Activated CD8-positive, alpha-beta T cell treated with anti-CD3 and anti-CD28 coated beads, Interleukin-2, amount 10 ng/mL, durations not matched to agents 7 days and 5 days (primary cell): ENCODE data around the gene CIB4. TPM values are rescaled to one million over a fixed set of nuclear protein-coding genes. Genes with fewer than 3 reads are reported as not detected.
"Not testable (repeated sequence)": the region's sequence is repeated elsewhere in the genome, so short reads cannot be mapped to it uniquely, and the experiment has no call there.

Source experiments
- ATAC-seq: fragments of 150-1000 bp; cut with Tn5 transposase; one replicate; pipeline ENCODE4 v1.10.0; 2021; ENCODE audit warnings: moderate library complexity
- CTCF ChIA-PET: fragments of 350-600 bp; sonication (Branson Sonifier 250); formaldehyde crosslinking; loops from one replicate; lab custom pipeline; 2021; ENCODE audit warnings: antibody characterized with exemption; lab: Charles Lee
- POLR2A ChIA-PET: fragments of 350-600 bp; sonication (Branson Sonifier 250); formaldehyde crosslinking; loops from one replicate; lab custom pipeline; 2021; ENCODE audit warnings: antibody characterized with exemption; lab: Charles Lee
- DNase-seq: peaks from one replicate; pipeline ENCODE4 v3.0.0-alpha.2; 2020
- H3K27ac Mint-ChIP-seq: one replicate; pipeline ENCODE4 v1.8.0; 2021; ENCODE audit warnings: mild to moderate bottlenecking, mixed read lengths
- H3K27me3 Mint-ChIP-seq: one replicate; pipeline ENCODE4 v1.8.0; 2021; ENCODE audit warnings: low read depth, mixed read lengths
- H3K36me3 Mint-ChIP-seq: one replicate; pipeline ENCODE4 v1.8.0; 2021; ENCODE audit warnings: low read depth, mixed read lengths
- H3K4me1 Mint-ChIP-seq: one replicate; pipeline ENCODE4 v1.8.0; 2021; ENCODE audit warnings: low read depth, mixed read lengths
- H3K4me3 Mint-ChIP-seq: one replicate; pipeline ENCODE4 v1.8.0; 2021; ENCODE audit warnings: mild to moderate bottlenecking, mixed read lengths
- H3K9me3 Mint-ChIP-seq: one replicate; pipeline ENCODE4 v1.8.0; 2022; ENCODE audit warnings: mixed read lengths; ENCODE audit not compliant: insufficient read depth
- total RNA-seq, 2 experiments: library from RNA; stranded (reverse); gene quantifications; one replicate each; pipeline ENCODE4 v1.2.3, GENCODE V29; 2021

The CIB4 gene
- total RNA-seq, 2 experiments from 2014 or later, result not detected

- DNase-seq (no peak), ATAC-seq (no peak)
- Mint-ChIP-seq H3K9me3 (no peaks in the 10 kb centered on the region), H3K4me3 (no peak overlapping the region), H3K27ac (no peak overlapping the region), H3K36me3 (no peaks in the 10 kb centered on the region), H3K27me3 (peaks cover 23% of the 10 kb centered on the region), H3K4me1 (peaks cover 5% of the 10 kb centered on the region)
- POLR2A ChIA-PET, result no interaction called here
- CTCF ChIA-PET, result no interaction called here
Measured at GRCh38 chr2:26674002-26674751, 33.0 kb upstream of the CIB4 start.

DNA sequence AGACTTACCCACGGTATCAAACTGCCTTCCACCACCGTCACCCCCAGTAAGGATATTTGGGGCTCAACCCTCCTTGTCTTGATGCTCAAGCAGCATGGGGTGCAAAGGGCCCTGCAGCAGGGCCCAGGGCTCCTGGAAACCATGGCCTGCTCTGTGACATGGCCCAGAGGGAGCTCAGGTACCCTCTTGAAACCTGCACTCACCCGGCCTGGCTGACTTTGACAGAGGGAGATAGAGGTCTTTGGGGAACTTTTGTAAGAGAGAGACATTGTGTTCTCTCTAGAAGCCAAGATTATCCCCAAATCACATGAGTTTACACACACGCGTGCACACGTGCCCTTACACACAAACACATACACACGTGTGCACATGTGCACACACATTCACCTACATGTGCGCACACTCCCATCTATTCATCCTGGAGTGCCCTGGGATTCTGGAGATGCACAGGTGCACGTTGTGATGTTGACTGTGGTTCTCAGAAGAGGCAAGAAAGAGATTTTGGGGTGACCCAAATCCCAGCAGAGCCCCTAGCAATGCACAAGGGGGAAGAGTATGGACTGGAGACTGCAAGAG is 31.7 kb upstream of the CIB4 start:
- ATAC-seq, result no peak
- Mint-ChIP-seq H3K9me3 (no peaks in the 10 kb centered on the region), H3K27me3 (peaks cover 22% of the 10 kb centered on the region), H3K27ac (no peak overlapping the region), H3K4me3 (no peak overlapping the region), H3K36me3 (no peaks in the 10 kb centered on the region), H3K4me1 (peaks cover 11% of the 10 kb centered on the region)
- DNase-seq, result no peak
- CTCF ChIA-PET, result no interaction called here
- POLR2A ChIA-PET, result no interaction called here

DNA sequence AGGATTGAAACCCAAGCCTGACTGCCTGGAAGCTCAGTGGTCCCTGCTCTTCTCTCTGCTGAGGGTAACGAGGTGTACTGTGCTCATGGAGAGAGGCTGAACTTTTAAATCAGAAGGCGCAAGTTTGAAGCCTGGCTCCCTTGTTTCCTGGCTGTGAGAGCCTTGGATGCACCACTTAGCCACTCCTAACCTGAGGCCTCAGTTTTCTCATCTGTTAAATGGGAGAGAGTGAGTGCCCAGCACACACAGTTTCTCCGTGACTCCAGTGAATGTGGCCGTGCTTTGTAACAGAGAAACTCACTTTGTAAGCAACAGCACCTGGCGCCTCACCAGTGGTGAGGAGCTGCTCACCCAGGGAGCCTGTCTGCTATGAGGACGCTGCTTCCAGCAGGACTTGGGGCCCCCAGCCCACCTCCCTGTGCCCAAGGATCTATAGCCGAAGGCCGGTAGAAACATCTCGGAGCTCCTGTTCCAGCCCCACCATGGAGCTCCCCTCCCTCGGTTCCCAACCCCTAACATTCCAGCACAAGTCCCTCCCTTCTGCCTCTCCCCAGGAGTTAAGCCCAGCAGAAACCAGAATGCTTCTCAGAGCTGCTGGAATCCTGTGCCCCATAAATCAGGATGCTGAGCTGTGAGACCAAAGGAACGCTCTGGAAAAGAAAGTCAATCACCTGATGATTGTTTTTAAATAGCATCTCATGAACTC is 31.1 kb upstream of the CIB4 start:
- Mint-ChIP-seq H3K36me3 (no peaks in the 10 kb centered on the region), H3K4me1 (peaks cover 11% of the 10 kb centered on the region), H3K9me3 (no peaks in the 10 kb centered on the region), H3K4me3 (no peak overlapping the region), H3K27ac (no peak overlapping the region), H3K27me3 (peaks cover 22% of the 10 kb centered on the region)
- CTCF ChIA-PET, result no interaction called here
- DNase-seq, result no peak
- ATAC-seq, result no peak
- POLR2A ChIA-PET, result no interaction called here

DNA sequence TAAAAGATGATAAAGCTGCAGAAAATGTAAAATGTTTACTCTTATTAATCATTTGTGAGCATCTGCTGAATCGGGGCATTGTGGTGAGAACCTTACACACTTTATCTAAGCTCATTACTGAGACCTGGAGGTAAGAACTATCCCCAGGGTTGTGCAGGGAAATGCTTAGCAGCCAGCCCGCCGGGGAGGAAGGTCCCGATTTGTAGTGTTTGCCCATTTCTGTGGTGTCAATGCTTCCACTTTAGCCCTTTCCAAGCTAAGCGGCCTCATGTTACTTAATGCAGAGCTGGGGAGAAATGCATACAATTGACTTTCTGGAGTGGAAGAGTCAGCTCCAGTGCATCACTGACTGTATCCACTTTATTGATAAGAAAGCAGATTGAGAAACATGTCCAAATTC is 30.5 kb upstream of the CIB4 start:
- Mint-ChIP-seq H3K9me3 (no peaks in the 10 kb centered on the region), H3K4me1 (peaks cover 11% of the 10 kb centered on the region), H3K4me3 (no peak overlapping the region), H3K27me3 (peaks cover 23% of the 10 kb centered on the region), H3K27ac (no peak overlapping the region), H3K36me3 (no peaks in the 10 kb centered on the region)
- no peak for DNase-seq
- ChIA-PET POLR2A (no interaction called here), CTCF (no interaction called here)
- no peak for ATAC-seq

GRCh38 chr2:26670931-26671460 is 29.8 kb upstream of the CIB4 start:
- no peaks in the 10 kb centered on the region for H3K36me3 Mint-ChIP-seq
- H3K9me3 Mint-ChIP-seq, result no peaks in the 10 kb centered on the region
- no peak for ATAC-seq
- POLR2A ChIA-PET, result no interaction called here
- H3K27ac Mint-ChIP-seq, result no peak overlapping the region
- H3K4me3 Mint-ChIP-seq, result no peak overlapping the region
- DNase-seq, result no peak
- H3K4me1 Mint-ChIP-seq, result peaks cover 11% of the 10 kb centered on the region
- H3K27me3 Mint-ChIP-seq, result peaks cover 23% of the 10 kb centered on the region
- CTCF ChIA-PET, result no interaction called here

- CTCF ChIA-PET, result no interaction called here
Measured at GRCh38 chr2:26670171-26670570, 29.0 kb upstream of the CIB4 start.

GRCh38 chr2:26668856-26669750 is 27.9 kb upstream of the CIB4 start:
- Mint-ChIP-seq H3K27me3 (peaks cover 23% of the 10 kb centered on the region), H3K36me3 (no peaks in the 10 kb centered on the region), H3K27ac (no peak overlapping the region), H3K4me3 (no peak overlapping the region), H3K9me3 (no peaks in the 10 kb centered on the region), H3K4me1 (peaks cover 11% of the 10 kb centered on the region)
- ChIA-PET POLR2A (no interaction called here), CTCF (no interaction called here)
- no peak for DNase-seq
- no peak for ATAC-seq

More at GRCh38 chr2:26670171-26670570, 29.0 kb upstream of the CIB4 start:
- peaks cover 23% of the 10 kb centered on the region for H3K27me3 Mint-ChIP-seq
- no peak overlapping the region for H3K27ac Mint-ChIP-seq
- DNase-seq (no peak), ATAC-seq (no peak)
- H3K4me1 Mint-ChIP-seq, result peaks cover 11% of the 10 kb centered on the region
- POLR2A ChIA-PET, result no interaction called here
- H3K36me3 Mint-ChIP-seq, result no peaks in the 10 kb centered on the region
- no peak overlapping the region for H3K4me3 Mint-ChIP-seq
- H3K9me3 Mint-ChIP-seq, result no peaks in the 10 kb centered on the region

- ChIA-PET CTCF (no interaction called here), POLR2A (no interaction called here)
- DNase-seq (no peak), ATAC-seq (no peak)
- Mint-ChIP-seq H3K4me1 (peaks cover 11% of the 10 kb centered on the region), H3K4me3 (no peak overlapping the region), H3K36me3 (no peaks in the 10 kb centered on the region), H3K27ac (no peak overlapping the region), H3K27me3 (peaks cover 25% of the 10 kb centered on the region), H3K9me3 (no peaks in the 10 kb centered on the region)
Measured at GRCh38 chr2:26668041-26668440, 26.9 kb upstream of the CIB4 start.

DNA sequence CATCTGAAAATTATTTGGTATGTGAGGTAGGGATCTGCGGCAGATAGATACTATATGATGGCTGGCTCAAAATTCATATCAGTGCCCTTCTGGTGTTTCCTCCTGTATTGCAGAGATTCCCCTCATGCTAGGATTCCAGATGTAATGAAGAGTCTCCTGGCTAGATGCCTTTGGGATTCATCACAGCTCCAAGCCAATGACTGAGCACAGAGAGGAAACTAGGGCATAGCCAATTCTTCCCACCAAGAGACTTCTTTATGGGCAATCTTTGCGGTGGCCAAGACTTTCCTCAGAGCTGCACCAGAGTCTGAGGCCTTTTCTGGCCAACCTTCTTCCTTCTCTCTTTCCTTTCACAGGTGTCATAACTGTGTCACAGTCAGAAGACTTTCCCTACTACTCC is 25.5 kb upstream of the CIB4 start:
- H3K27me3 Mint-ChIP-seq, result peaks cover 24% of the 10 kb centered on the region
- H3K36me3 Mint-ChIP-seq, result no peaks in the 10 kb centered on the region
- H3K9me3 Mint-ChIP-seq, result no peaks in the 10 kb centered on the region
- POLR2A ChIA-PET, result no interaction called here
- no peak overlapping the region for H3K27ac Mint-ChIP-seq
- no peak for ATAC-seq
- H3K4me1 Mint-ChIP-seq, result peaks cover 11% of the 10 kb centered on the region
- CTCF ChIA-PET, result no interaction called here
- no peak for DNase-seq
- H3K4me3 Mint-ChIP-seq, result no peak overlapping the region

GRCh38 chr2:26665296-26665695 is 24.1 kb upstream of the CIB4 start:
- H3K36me3 Mint-ChIP-seq, DNase-seq, POLR2A ChIA-PET, H3K4me3 Mint-ChIP-seq, H3K27ac Mint-ChIP-seq, CTCF ChIA-PET, ATAC-seq, H3K9me3 Mint-ChIP-seq: not testable (repeated sequence)
- H3K4me1 Mint-ChIP-seq, result peaks cover 11% of the 10 kb centered on the region
- peaks cover 24% of the 10 kb centered on the region for H3K27me3 Mint-ChIP-seq

DNA sequence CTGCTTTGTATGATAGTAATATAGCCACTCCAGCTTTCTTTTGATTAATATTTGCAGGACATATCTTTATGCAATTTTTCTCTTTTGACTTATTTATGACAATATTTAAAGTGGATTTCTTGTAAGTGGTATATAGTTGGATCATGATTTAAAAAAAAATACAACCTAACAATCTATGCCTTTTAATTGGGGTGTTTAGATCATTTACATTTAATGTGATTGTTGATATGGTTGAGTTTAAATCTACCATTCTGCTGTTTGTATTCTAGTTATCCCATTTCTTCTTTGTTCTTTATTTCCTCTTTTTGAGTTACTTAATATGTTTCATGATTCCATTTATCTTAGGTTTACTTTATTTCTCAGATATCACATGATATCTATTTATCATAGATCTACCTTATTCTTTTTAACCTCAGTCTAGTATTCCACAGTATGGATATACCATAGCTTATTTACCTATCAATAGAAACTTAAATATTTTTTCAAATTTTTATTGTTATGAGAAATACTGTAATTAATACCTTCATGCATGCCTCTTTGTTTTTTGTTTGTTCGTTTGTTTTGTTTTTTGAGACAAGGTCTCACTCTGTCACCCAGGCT is 19.3 kb upstream of the CIB4 start:
- Mint-ChIP-seq H3K27me3 (peaks cover 8% of the 10 kb centered on the region), H3K27ac (no peak overlapping the region), H3K4me3 (no peak overlapping the region), H3K9me3 (peaks cover 10% of the 10 kb centered on the region), H3K36me3 (peaks cover 2% of the 10 kb centered on the region), H3K4me1 (no peaks in the 10 kb centered on the region)
- CTCF ChIA-PET, result interaction anchor here (2.2 kb wide), 1 partner anchor 55 kb away, joined by 6 read pairs; no protein-coding TSS in a partner anchor
- POLR2A ChIA-PET, result no interaction called here
- ATAC-seq (no peak), DNase-seq (no peak)
